Measurements from ENCODE around the gene SRSF11.

Gene SRSF11

GRCh38 chr1:70228670-70229069 lies 7.5 kb downstream of the SRSF11 start:
- no peak for DNase-seq (ENCODE audit: low read depth)
- TF ChIP-seq POLR2A (IDR thresholded peaks at IDR 0.05; ENCODE audit: extremely low read depth, insufficient read length): no peak
- TF ChIP-seq MAX (IDR thresholded peaks at IDR 0.05; ENCODE audit: low read depth, low read length): no peak
- no peak for TF ChIP-seq CTCF (IDR thresholded peaks at IDR 0.05; ENCODE audit: low read depth, low read length)
- TF ChIP-seq MYC (IDR thresholded peaks at IDR 0.05; ENCODE audit: low read depth, low read length): no peak

GRCh38 chr1:70231475-70231874 lies 10.3 kb downstream of the SRSF11 start:
- DNase-seq (ENCODE audit: low read depth): no peak
- TF ChIP-seq CTCF (IDR thresholded peaks at IDR 0.05; ENCODE audit: low read depth, low read length): no peak
- no peak for TF ChIP-seq MYC (IDR thresholded peaks at IDR 0.05; ENCODE audit: low read depth, low read length)
- TF ChIP-seq POLR2A (IDR thresholded peaks at IDR 0.05; ENCODE audit: extremely low read depth, insufficient read length): no peak
- TF ChIP-seq MAX (IDR thresholded peaks at IDR 0.05; ENCODE audit: low read depth, low read length): no peak

More at GRCh38 chr1:70228670-70229069, 7.5 kb downstream of the SRSF11 start:
- no peak overlapping the region for H3K4me3 ChIP-seq (ENCODE audit: low read depth, low read length)

GRCh38 chr1:70234733-70235132 lies 13.6 kb downstream of the SRSF11 start:
- TF ChIP-seq POLR2A (IDR thresholded peaks at IDR 0.05; ENCODE audit: extremely low read depth, insufficient read length): no peak
- no peak overlapping the region for H3K4me3 ChIP-seq (ENCODE audit: low read depth, low read length)
- no peak for DNase-seq (ENCODE audit: low read depth)

More at GRCh38 chr1:70231475-70231874, 10.3 kb downstream of the SRSF11 start:
- no peak overlapping the region for H3K4me3 ChIP-seq (ENCODE audit: low read depth, low read length)

- no peak for DNase-seq (ENCODE audit: low read depth)
- H3K4me3 ChIP-seq (ENCODE audit: low read depth, low read length): no peak overlapping the region
- TF ChIP-seq CTCF (IDR thresholded peaks at IDR 0.05; ENCODE audit: low read depth, low read length) (no peak), MAX (IDR thresholded peaks at IDR 0.05; ENCODE audit: low read depth, low read length) (no peak)
These were observed 18.8 kb downstream of the SRSF11 start for GRCh38 chr1:70239940-70240339.

- no peak overlapping the region for H3K4me3 ChIP-seq (ENCODE audit: low read depth, low read length)
- TF ChIP-seq POLR2A (IDR thresholded peaks at IDR 0.05; ENCODE audit: extremely low read depth, insufficient read length): no peak
- TF ChIP-seq MAX (IDR thresholded peaks at IDR 0.05; ENCODE audit: low read depth, low read length): no peak
- TF ChIP-seq MYC (IDR thresholded peaks at IDR 0.05; ENCODE audit: low read depth, low read length): no peak
- TF ChIP-seq CTCF (IDR thresholded peaks at IDR 0.05; ENCODE audit: low read depth, low read length): no peak
- no peak for DNase-seq (ENCODE audit: low read depth)
These were observed 25.9 kb downstream of the SRSF11 start for GRCh38 chr1:70247122-70247521.

- DNase-seq (ENCODE audit: low read depth): no peak
- no peak overlapping the region for H3K4me3 ChIP-seq (ENCODE audit: low read depth, low read length)
- no peak for TF ChIP-seq POLR2A (IDR thresholded peaks at IDR 0.05; ENCODE audit: extremely low read depth, insufficient read length)
These were observed 26.6 kb downstream of the SRSF11 start for GRCh38 chr1:70247768-70248167.

GRCh38 chr1:70248729-70249128 lies 27.5 kb downstream of the SRSF11 start:
- H3K4me3 ChIP-seq (ENCODE audit: low read depth, low read length): no peak overlapping the region
- TF ChIP-seq MYC (IDR thresholded peaks at IDR 0.05; ENCODE audit: low read depth, low read length) (no peak), MAX (IDR thresholded peaks at IDR 0.05; ENCODE audit: low read depth, low read length) (no peak), CTCF (IDR thresholded peaks at IDR 0.05; ENCODE audit: low read depth, low read length) (no peak), POLR2A (IDR thresholded peaks at IDR 0.05; ENCODE audit: extremely low read depth, insufficient read length) (no peak)
- DNase-seq (ENCODE audit: low read depth): no peak

Data from NB4 (cell line).